Thyroid gland (tissue), 4 donors: Measurements from ENCODE around the gene PDE1C.

Experiments
- CTCF ChIP-seq, 6 experiments: fragments of 200-600 bp in 3 of 6; fragments of 450-650 bp in 3 of 6; sonication (generic) in 3 of 6; IDR thresholded peaks; one replicate each; pipeline ENCODE4 v1.5.1; 2016 to 2019; ENCODE audit warnings: antibody characterized with exemption in 6 of 6, mild to moderate bottlenecking in 2 of 6, inconsistent platforms in 1 of 6, moderate library complexity in 1 of 6
- POLR2A ChIP-seq, 2 donors: fragments of 450-650 bp; IDR thresholded peaks; one replicate each; pipeline ENCODE4 v1.6.1; 2017; ENCODE audit warnings: antibody characterized with exemption in 2 of 2, mild to moderate bottlenecking in 2 of 2, moderate library complexity in 1 of 2

- TF ChIP-seq CTCF (IDR thresholded peaks at IDR 0.05), result no peak
- no peak for TF ChIP-seq POLR2A (IDR thresholded peaks at IDR 0.05)
Measured at GRCh38 chr7:32074787-32075585, 4.8 kb upstream of the PDE1C start.
